Gastroesophageal sphincter (tissue), 3 donors: Measurements from ENCODE around the gene ADH5.

Source experiments
- POLR2A ChIP-seq, 2 donors: fragments of 450-650 bp; IDR thresholded peaks; one replicate each; pipeline ENCODE4 v1.6.1; 2017; ENCODE audit warnings: antibody characterized with exemption in 2 of 2, mild to moderate bottlenecking in 2 of 2, moderate library complexity in 1 of 2
- TF ChIP-seq, protein P1 (sequence below), 4 experiments: fragments of 200-600 bp in 2 of 4; fragments of 450-650 bp in 2 of 4; sonication (generic) in 1 of 4; IDR thresholded peaks; one replicate each; pipeline ENCODE4 v1.5.1; 2017 to 2019; ENCODE audit warnings: antibody characterized with exemption in 4 of 4, mild to moderate bottlenecking in 2 of 4, moderate library complexity in 2 of 4

DNA sequence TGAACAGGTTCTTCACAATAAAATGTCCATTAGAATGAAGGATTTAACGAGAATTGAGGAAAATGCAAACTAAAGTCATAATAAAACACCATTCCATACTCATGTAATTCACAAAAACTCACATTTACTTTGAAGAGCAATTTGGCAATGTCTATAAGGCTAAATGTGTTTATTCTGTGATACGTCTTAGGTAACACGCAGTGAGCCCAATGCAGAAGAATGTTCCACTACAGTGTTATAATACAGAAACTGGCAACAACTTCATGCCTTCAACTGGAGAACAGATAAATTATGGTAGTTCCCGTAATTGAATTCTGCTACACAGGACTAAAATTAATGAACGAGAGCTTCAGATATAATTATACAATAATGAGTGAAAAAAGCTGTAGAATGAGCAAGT is 17.4 kb downstream of the ADH5 start:
- TF ChIP-seq, protein P1, sequence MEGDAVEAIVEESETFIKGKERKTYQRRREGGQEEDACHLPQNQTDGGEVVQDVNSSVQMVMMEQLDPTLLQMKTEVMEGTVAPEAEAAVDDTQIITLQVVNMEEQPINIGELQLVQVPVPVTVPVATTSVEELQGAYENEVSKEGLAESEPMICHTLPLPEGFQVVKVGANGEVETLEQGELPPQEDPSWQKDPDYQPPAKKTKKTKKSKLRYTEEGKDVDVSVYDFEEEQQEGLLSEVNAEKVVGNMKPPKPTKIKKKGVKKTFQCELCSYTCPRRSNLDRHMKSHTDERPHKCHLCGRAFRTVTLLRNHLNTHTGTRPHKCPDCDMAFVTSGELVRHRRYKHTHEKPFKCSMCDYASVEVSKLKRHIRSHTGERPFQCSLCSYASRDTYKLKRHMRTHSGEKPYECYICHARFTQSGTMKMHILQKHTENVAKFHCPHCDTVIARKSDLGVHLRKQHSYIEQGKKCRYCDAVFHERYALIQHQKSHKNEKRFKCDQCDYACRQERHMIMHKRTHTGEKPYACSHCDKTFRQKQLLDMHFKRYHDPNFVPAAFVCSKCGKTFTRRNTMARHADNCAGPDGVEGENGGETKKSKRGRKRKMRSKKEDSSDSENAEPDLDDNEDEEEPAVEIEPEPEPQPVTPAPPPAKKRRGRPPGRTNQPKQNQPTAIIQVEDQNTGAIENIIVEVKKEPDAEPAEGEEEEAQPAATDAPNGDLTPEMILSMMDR (IDR thresholded peaks at IDR 0.05), result no peak
- no peak for TF ChIP-seq POLR2A (IDR thresholded peaks at IDR 0.05)
